Testis (tissue), 3 donors: Measurements from ENCODE around the gene MYEOV. TPM values are rescaled to one million over a fixed set of nuclear protein-coding genes. Genes with fewer than 3 reads are reported as not detected.

ENCODE experiments used
- DNase-seq: peaks from one replicate; pipeline ENCODE4 v3.0.0-alpha.2; 2019
- H3K27ac ChIP-seq, 2 donors: fragments of 200-600 bp; sonication (generic); one replicate each; pipeline ENCODE4 v1.5.1; 2019
- H3K27me3 ChIP-seq: fragments of 200-600 bp; sonication (generic); one replicate; pipeline ENCODE4 v1.5.1; 2019
- H3K36me3 ChIP-seq: fragments of 200-600 bp; sonication (generic); one replicate; pipeline ENCODE4 v1.5.1; 2017; ENCODE audit warnings: low read depth; ENCODE audit errors: missing control alignments
- H3K4me1 ChIP-seq: fragments of 200-600 bp; sonication (generic); one replicate; pipeline ENCODE4 v1.5.1; 2019
- H3K4me3 ChIP-seq, 2 donors: fragments of 200-600 bp; sonication (generic); one replicate each; pipeline ENCODE4 v1.5.1; 2017 to 2019
- H3K9me3 ChIP-seq: fragments of 200-600 bp; sonication (generic); one replicate; pipeline ENCODE4 v1.5.1; 2017
- CTCF ChIP-seq, 3 experiments: fragments of 450-650 bp in 2 of 3; fragments of 200-600 bp in 1 of 3; sonication (generic) in 1 of 3; IDR thresholded peaks; one replicate each; pipeline ENCODE4 v1.5.1; 2016 to 2019; ENCODE audit warnings: antibody characterized with exemption in 3 of 3, mild to moderate bottlenecking in 2 of 3, moderate library complexity in 1 of 3
- POLR2A ChIP-seq: fragments of 450-650 bp; IDR thresholded peaks from one replicate; pipeline ENCODE4 v1.6.1; 2017; ENCODE audit warnings: antibody characterized with exemption, mild to moderate bottlenecking, moderate library complexity
- WGBS, 2 donors: methylation state at CpG; one replicate each; pipeline ENCODE4 v1.1.5; 2018; 5-methylcytosine and 5-hydroxymethylcytosine counted together
- intact Hi-C: fragments of 100-400 bp; cut with DNase I; formaldehyde crosslinking; loops from one replicate; pipeline ENCODE4 v1.15.1; 2023; ENCODE audit warnings: low total_unique reads
- polyA plus RNA-seq: library from polyadenylated mRNA; stranded (reverse); fragments of 350-450 nt; fragmentation: Illumina TruSeq; extraction: RNeasy Lipid Tissue Mini Kit (QIAGEN cat#74804); gene quantifications from one replicate; pipeline ENCODE4 v1.2.3, GENCODE V29; 2014; ENCODE audit warnings: low read depth, low replicate concordance; ENCODE audit not compliant: insufficient read depth
- total RNA-seq, 2 donors: library from RNA; depleted of rRNA; stranded (reverse); fragments of >200 nt; gene quantifications; one replicate each; pipeline ENCODE4 v1.2.3, GENCODE V29; 2016

The MYEOV gene
- total and polyA plus RNA-seq, 3 donors from 2014 or later: 0.43 to 1.1 (median 1.1) TPM

GRCh38 chr11:69265210-69265609 lies 28.7 kb upstream of the MYEOV start:
- no peaks in the 10 kb centered on the region for H3K27me3 ChIP-seq
- no peak for TF ChIP-seq CTCF (IDR thresholded peaks at IDR 0.05)
- no peaks in the 10 kb centered on the region for H3K36me3 ChIP-seq
- H3K4me3 ChIP-seq: no peak overlapping the region
- WGBS, 2 donors: 77 to 78% methylated on average over 5 to 6 of the region's 6 CpGs
- H3K9me3 ChIP-seq: no peaks in the 10 kb centered on the region
- DNase-seq: no peak
- intact Hi-C loops: no loop called here
- H3K27ac ChIP-seq: no peak overlapping the region
- H3K4me1 ChIP-seq: peaks cover 4% of the 10 kb centered on the region

GRCh38 chr11:69265911-69266510 lies 27.9 kb upstream of the MYEOV start:
- no peak for DNase-seq
- H3K4me1 ChIP-seq: peaks cover 4% of the 10 kb centered on the region
- no peaks in the 10 kb centered on the region for H3K9me3 ChIP-seq
- intact Hi-C loops: no loop called here
- no peaks in the 10 kb centered on the region for H3K36me3 ChIP-seq
- H3K27ac ChIP-seq: no peak overlapping the region
- TF ChIP-seq POLR2A: no peak
- TF ChIP-seq CTCF (IDR thresholded peaks at IDR 0.05): no peak
- 72 to 78% methylated on average over 10 to 11 of the region's 11 CpGs for WGBS, 2 donors
- no peaks in the 10 kb centered on the region for H3K27me3 ChIP-seq
- no peak overlapping the region for H3K4me3 ChIP-seq

GRCh38 chr11:69267395-69267805 lies 26.6 kb upstream of the MYEOV start:
- Histone ChIP-seq H3K27me3 (no peaks in the 10 kb centered on the region), H3K4me1 (peaks cover 4% of the 10 kb centered on the region), H3K36me3 (no peaks in the 10 kb centered on the region), H3K4me3 (no peak overlapping the region), H3K9me3 (no peaks in the 10 kb centered on the region), H3K27ac (no peak overlapping the region)
- DNase-seq: no peak
- TF ChIP-seq POLR2A: no peak
- no peak for TF ChIP-seq CTCF (IDR thresholded peaks at IDR 0.05)
- intact Hi-C loops: no loop called here
- 41 to 42% methylated on average over 10 to 12 of the region's 12 CpGs for WGBS, 2 donors

- TF ChIP-seq CTCF (IDR thresholded peaks at IDR 0.05) (no peak), POLR2A (no peak)
- Histone ChIP-seq H3K4me1 (peaks cover 4% of the 10 kb centered on the region), H3K36me3 (no peaks in the 10 kb centered on the region), H3K27me3 (no peaks in the 10 kb centered on the region), H3K27ac (no peak overlapping the region), H3K9me3 (no peaks in the 10 kb centered on the region), H3K4me3 (no peak overlapping the region)
- no peak for DNase-seq
- WGBS, 2 donors: 92 to 93% methylated on average over 9 of the region's 9 CpGs
- intact Hi-C loops: no loop called here
These were observed 25.0 kb upstream of the MYEOV start for GRCh38 chr11:69268911-69269310.

GRCh38 chr11:69269388-69269787 lies 24.6 kb upstream of the MYEOV start:
- Histone ChIP-seq H3K27me3 (no peaks in the 10 kb centered on the region), H3K4me1 (peaks cover 3% of the 10 kb centered on the region), H3K36me3 (no peaks in the 10 kb centered on the region), H3K4me3 (no peak overlapping the region), H3K9me3 (no peaks in the 10 kb centered on the region), H3K27ac (no peak overlapping the region)
- intact Hi-C loops: no loop called here
- DNase-seq: no peak
- WGBS, 2 donors: 61 to 81% methylated on average over 3 to 4 of the region's 4 CpGs
- no peak for TF ChIP-seq POLR2A
- TF ChIP-seq CTCF (IDR thresholded peaks at IDR 0.05): no peak
